HG02678 (cell line): ENCODE results near the gene SRPX.

Source experiments
- ATAC-seq: cut with Tn5 transposase; IDR thresholded peaks from one replicate; pipeline ENCODE4 v1.9.1; 2021; ENCODE audit warnings: mild to moderate bottlenecking, moderate library complexity; ENCODE audit not compliant: unreplicated experiment

Gene SRPX

DNA sequence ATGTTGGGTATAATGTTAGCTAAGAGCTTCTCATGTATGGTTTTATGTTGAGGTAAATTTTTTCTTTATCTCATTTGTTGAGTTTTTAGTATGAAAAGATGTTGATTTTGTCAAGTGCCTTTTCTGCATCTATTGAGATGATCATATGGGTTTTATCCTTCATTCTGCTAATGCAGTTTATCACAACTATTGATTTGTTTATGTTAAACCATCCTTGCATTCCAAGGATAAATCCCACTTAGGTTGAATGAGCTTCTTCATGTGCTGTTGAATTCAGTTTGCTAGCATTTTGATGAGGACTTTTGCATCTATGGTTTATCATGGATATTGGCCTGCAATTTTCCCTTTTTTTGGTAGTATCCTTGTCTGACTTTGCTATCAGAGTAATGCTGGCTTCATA is 121.0 kb downstream of the SRPX start:
- no peak for ATAC-seq
